Measurements from ENCODE around the gene SLC27A5. TPM values are rescaled to one million over a fixed set of nuclear protein-coding genes. Genes with fewer than 3 reads are reported as not detected.

Gene SLC27A5
- total and polyA plus RNA-seq, 2 experiments from 2014 or later = 3.6 to 5.1 TPM

Small RNA genes within 50 kb of the gene (microRNA-seq; reads per million reads assigned to microRNA genes)
- gene MIR6807 (ENCODE audit: borderline number of aligned reads) = not detected

Small RNA genes within 50 kb of the gene (small RNA-seq; reads per million reads assigned to genes)
- gene MIR6807 (ENCODE audit: low read depth, low replicate concordance) (not detected), gene RN7SL525P (ENCODE audit: low read depth, low replicate concordance) (not detected), gene RN7SL693P (ENCODE audit: low read depth, low replicate concordance) (not detected), gene RNU6-1337P (ENCODE audit: low read depth, low replicate concordance) (not detected)

Other genes starting within 250 kb of the SLC27A5 start
- gene ZNF8, start 233.0 kb downstream of the SLC27A5 start, total RNA-seq (2014; rRNA removed; shearing (Covaris generic)) = 4.0 and 5.7 TPM in 2 replicates
- 1.1 and 1.2 TPM in 2 replicates for gene ZNF8, start 233.0 kb downstream of the SLC27A5 start, polyA plus RNA-seq (2016; fragmentation: Nextera tagmentation; extraction: Ambion mirVana)
- gene ERVK3-1, start 206.6 kb downstream of the SLC27A5 start, total RNA-seq (2014; rRNA removed; shearing (Covaris generic)) = 33.7 and 35.0 TPM in 2 replicates
- gene ERVK3-1, start 206.6 kb downstream of the SLC27A5 start, polyA plus RNA-seq (2016; fragmentation: Nextera tagmentation; extraction: Ambion mirVana) = 40.2 and 41.3 TPM in 2 replicates
- 1.8 and 3.4 TPM in 2 replicates for gene ZSCAN22, start 185.0 kb downstream of the SLC27A5 start, total RNA-seq (2014; rRNA removed; shearing (Covaris generic))
- 1.5 and 2.1 TPM in 2 replicates for gene ZSCAN22, start 185.0 kb downstream of the SLC27A5 start, polyA plus RNA-seq (2016; fragmentation: Nextera tagmentation; extraction: Ambion mirVana)
- gene A1BG, start 158.5 kb downstream of the SLC27A5 start, total RNA-seq (2014; rRNA removed; shearing (Covaris generic)) = 22.0 and 63.7 TPM in 2 replicates
- 31.3 and 34.3 TPM in 2 replicates for gene A1BG, start 158.5 kb downstream of the SLC27A5 start, polyA plus RNA-seq (2016; fragmentation: Nextera tagmentation; extraction: Ambion mirVana)
- 0.38 and 0.97 TPM in 2 replicates for gene ZNF497, start 149.2 kb downstream of the SLC27A5 start, total RNA-seq (2014; rRNA removed; shearing (Covaris generic))
- gene ZNF497, start 149.2 kb downstream of the SLC27A5 start, polyA plus RNA-seq (2016; fragmentation: Nextera tagmentation; extraction: Ambion mirVana) = 0.65 and 0.72 TPM in 2 replicates
- 2.5 and 5.3 TPM in 2 replicates for gene ZNF837, start 131.0 kb downstream of the SLC27A5 start, total RNA-seq (2014; rRNA removed; shearing (Covaris generic))
- gene ZNF837, start 131.0 kb downstream of the SLC27A5 start, polyA plus RNA-seq (2016; fragmentation: Nextera tagmentation; extraction: Ambion mirVana) = 1.4 and 2.2 TPM in 2 replicates
- gene RPS5, start 124.7 kb downstream of the SLC27A5 start, total RNA-seq (2014; rRNA removed; shearing (Covaris generic)) = 1,366 and 1,425 TPM in 2 replicates
- 561 and 565 TPM in 2 replicates for gene RPS5, start 124.7 kb downstream of the SLC27A5 start, polyA plus RNA-seq (2016; fragmentation: Nextera tagmentation; extraction: Ambion mirVana)
- gene RNF225, start 116.3 kb downstream of the SLC27A5 start, total RNA-seq (2014; rRNA removed; shearing (Covaris generic)) = not detected in 2 replicates
- gene RNF225, start 116.3 kb downstream of the SLC27A5 start, polyA plus RNA-seq (2016; fragmentation: Nextera tagmentation; extraction: Ambion mirVana) = not detected in 2 replicates
- gene ZNF584, start 103.3 kb downstream of the SLC27A5 start, total RNA-seq (2014; rRNA removed; shearing (Covaris generic)) = 8.5 and 14.6 TPM in 2 replicates
- 12.7 and 14.0 TPM in 2 replicates for gene ZNF584, start 103.3 kb downstream of the SLC27A5 start, polyA plus RNA-seq (2016; fragmentation: Nextera tagmentation; extraction: Ambion mirVana)
- gene ZNF132, start 71.8 kb downstream of the SLC27A5 start, total RNA-seq (2014; rRNA removed; shearing (Covaris generic)) = 6.1 and 6.7 TPM in 2 replicates
- 4.5 and 5.8 TPM in 2 replicates for gene ZNF132, start 71.8 kb downstream of the SLC27A5 start, polyA plus RNA-seq (2016; fragmentation: Nextera tagmentation; extraction: Ambion mirVana)
- 10.5 TPM in 2 replicates for gene ZNF324B, start 60.4 kb downstream of the SLC27A5 start, total RNA-seq (2014; rRNA removed; shearing (Covaris generic))
- 2.1 and 3.0 TPM in 2 replicates for gene ZNF324B, start 60.4 kb downstream of the SLC27A5 start, polyA plus RNA-seq (2016; fragmentation: Nextera tagmentation; extraction: Ambion mirVana)
- gene ZNF324, start 44.9 kb downstream of the SLC27A5 start, total RNA-seq (2014; rRNA removed; shearing (Covaris generic)) = 16.3 and 19.1 TPM in 2 replicates
- 5.5 and 6.3 TPM in 2 replicates for gene ZNF324, start 44.9 kb downstream of the SLC27A5 start, polyA plus RNA-seq (2016; fragmentation: Nextera tagmentation; extraction: Ambion mirVana)
- gene ZNF446, start 35.6 kb downstream of the SLC27A5 start, total RNA-seq (2014; rRNA removed; shearing (Covaris generic)) = 17.8 and 18.0 TPM in 2 replicates
- 5.8 and 6.4 TPM in 2 replicates for gene ZNF446, start 35.6 kb downstream of the SLC27A5 start, polyA plus RNA-seq (2016; fragmentation: Nextera tagmentation; extraction: Ambion mirVana)
- gene ZBTB45, start 7.8 kb upstream of the SLC27A5 start, total RNA-seq (2014; rRNA removed; shearing (Covaris generic)) = 5.9 and 9.0 TPM in 2 replicates
- 16.0 and 17.9 TPM in 2 replicates for gene ZBTB45, start 7.8 kb upstream of the SLC27A5 start, polyA plus RNA-seq (2016; fragmentation: Nextera tagmentation; extraction: Ambion mirVana)
- 263 and 319 TPM in 2 replicates for gene TRIM28, start 32.1 kb upstream of the SLC27A5 start, total RNA-seq (2014; rRNA removed; shearing (Covaris generic))
- 61.5 and 62.0 TPM in 2 replicates for gene TRIM28, start 32.1 kb upstream of the SLC27A5 start, polyA plus RNA-seq (2016; fragmentation: Nextera tagmentation; extraction: Ambion mirVana)
- gene CHMP2A, start 43.1 kb upstream of the SLC27A5 start, total RNA-seq (2014; rRNA removed; shearing (Covaris generic)) = 88.6 and 89.2 TPM in 2 replicates
- gene CHMP2A, start 43.1 kb upstream of the SLC27A5 start, polyA plus RNA-seq (2016; fragmentation: Nextera tagmentation; extraction: Ambion mirVana) = 186 and 193 TPM in 2 replicates
- 60.3 and 60.4 TPM in 2 replicates for gene UBE2M, start 46.6 kb upstream of the SLC27A5 start, total RNA-seq (2014; rRNA removed; shearing (Covaris generic))
- 8.7 and 13.9 TPM in 2 replicates for gene UBE2M, start 46.6 kb upstream of the SLC27A5 start, polyA plus RNA-seq (2016; fragmentation: Nextera tagmentation; extraction: Ambion mirVana)
- 20.8 and 32.1 TPM in 2 replicates for gene MZF1, start 61.3 kb upstream of the SLC27A5 start, total RNA-seq (2014; rRNA removed; shearing (Covaris generic))
- gene MZF1, start 61.3 kb upstream of the SLC27A5 start, polyA plus RNA-seq (2016; fragmentation: Nextera tagmentation; extraction: Ambion mirVana) = 6.7 and 9.0 TPM in 2 replicates

Measured in GM23248 (cell line).